ENCODE measurements around the gene KCNJ6.
"Not testable (repeated sequence)": the region's sequence is repeated elsewhere in the genome, so short reads cannot be mapped to it uniquely, and the experiment has no call there.

KCNJ6 gene

GRCh38 chr21:37627561-37627960, 288.7 kb downstream of the KCNJ6 start:
- DNase-seq: no peak

- no peak for DNase-seq
These were observed 289.2 kb downstream of the KCNJ6 start for GRCh38 chr21:37627074-37627473.

- no peak for DNase-seq
These were observed 289.9 kb downstream of the KCNJ6 start for GRCh38 chr21:37626320-37626719.

GRCh38 chr21:37623689-37624088, 292.6 kb downstream of the KCNJ6 start:
- DNase-seq: no peak

- no peak for DNase-seq
These were observed 293.1 kb downstream of the KCNJ6 start for GRCh38 chr21:37623183-37623582.

- DNase-seq: no peak
These were observed 293.5 kb downstream of the KCNJ6 start for GRCh38 chr21:37622755-37623154.

GRCh38 chr21:37620401-37620800, 295.9 kb downstream of the KCNJ6 start:
- DNase-seq: no peak

- DNase-seq: no peak
These were observed 296.7 kb downstream of the KCNJ6 start for GRCh38 chr21:37619464-37619974.

- DNase-seq: no peak
These were observed 298.2 kb downstream of the KCNJ6 start for GRCh38 chr21:37618081-37618480.

- DNase-seq: no peak
These were observed 300.3 kb downstream of the KCNJ6 start for GRCh38 chr21:37615962-37616361.

- no peak for DNase-seq
These were observed 301.8 kb downstream of the KCNJ6 start for GRCh38 chr21:37614351-37614875.

- DNase-seq: no peak
These were observed 309.2 kb downstream of the KCNJ6 start for GRCh38 chr21:37607081-37607480.

GRCh38 chr21:37606549-37606948, 309.7 kb downstream of the KCNJ6 start:
- no peak for DNase-seq

- DNase-seq: no peak
These were observed 311.3 kb downstream of the KCNJ6 start for GRCh38 chr21:37605006-37605405.

- no peak for DNase-seq
These were observed 313.1 kb downstream of the KCNJ6 start for GRCh38 chr21:37603129-37603528.

GRCh38 chr21:37601915-37602314, 314.3 kb downstream of the KCNJ6 start:
- DNase-seq: no peak

GRCh38 chr21:37601027-37601426, 315.2 kb downstream of the KCNJ6 start:
- no peak for DNase-seq

- no peak for DNase-seq
These were observed 320.3 kb downstream of the KCNJ6 start for GRCh38 chr21:37595944-37596343.

- DNase-seq: no peak
These were observed 321.7 kb downstream of the KCNJ6 start for GRCh38 chr21:37594472-37594951.

- DNase-seq: no peak
These were observed 322.4 kb downstream of the KCNJ6 start for GRCh38 chr21:37593740-37594471.

GRCh38 chr21:37593015-37593414, 323.2 kb downstream of the KCNJ6 start:
- no peak for DNase-seq

GRCh38 chr21:37592496-37592895, 323.8 kb downstream of the KCNJ6 start:
- DNase-seq: no peak

- DNase-seq: not testable (repeated sequence)
These were observed 324.3 kb downstream of the KCNJ6 start for GRCh38 chr21:37591994-37592393.

- DNase-seq: not testable (repeated sequence)
These were observed 325.4 kb downstream of the KCNJ6 start for GRCh38 chr21:37590836-37591235.

GRCh38 chr21:37588644-37589043, 327.6 kb downstream of the KCNJ6 start:
- DNase-seq: not testable (repeated sequence)

Measured in stimulated activated CD4-positive, alpha-beta T cell treated with anti-CD3 and anti-CD28 coated beads, Interleukin-4, amount 100 ng/mL, for 24 hours (primary cell).